Omental fat pad (tissue), 4 donors: Measurements from ENCODE around the gene XBP1. TPM values are rescaled to one million over a fixed set of nuclear protein-coding genes. Genes with fewer than 3 reads are reported as not detected.
"Not testable (repeated sequence)": the region's sequence is repeated elsewhere in the genome, so short reads cannot be mapped to it uniquely, and the experiment has no call there.

Experiments
- ATAC-seq: fragments of 150-250 bp; one replicate; pipeline ENCODE4 v1.9.1; 2016; ENCODE audit warnings: mild to moderate bottlenecking, moderate library complexity; ENCODE audit not compliant: low FRiP score
- DNase-seq: peaks from one replicate; pipeline ENCODE4 v3.0.0-alpha.2; 2019; ENCODE audit warnings: low spot score
- total RNA-seq, 4 donors: library from RNA; depleted of rRNA; stranded (reverse); fragments of >200 nt; gene quantifications; one replicate each; pipeline ENCODE4 v1.1.0, GENCODE V29; 2016
- TF ChIP-seq, protein P1 (sequence below), 3 donors: fragments of 450-650 bp; IDR thresholded peaks; one replicate each; pipeline ENCODE4 v1.5.1; 2016 to 2017; ENCODE audit warnings: antibody characterized with exemption in 3 of 3, mild to moderate bottlenecking in 3 of 3, moderate library complexity in 2 of 3

XBP1 gene
- total RNA-seq, 4 donors from 2014 or later = 208 to 343 (median 245) TPM

DNA sequence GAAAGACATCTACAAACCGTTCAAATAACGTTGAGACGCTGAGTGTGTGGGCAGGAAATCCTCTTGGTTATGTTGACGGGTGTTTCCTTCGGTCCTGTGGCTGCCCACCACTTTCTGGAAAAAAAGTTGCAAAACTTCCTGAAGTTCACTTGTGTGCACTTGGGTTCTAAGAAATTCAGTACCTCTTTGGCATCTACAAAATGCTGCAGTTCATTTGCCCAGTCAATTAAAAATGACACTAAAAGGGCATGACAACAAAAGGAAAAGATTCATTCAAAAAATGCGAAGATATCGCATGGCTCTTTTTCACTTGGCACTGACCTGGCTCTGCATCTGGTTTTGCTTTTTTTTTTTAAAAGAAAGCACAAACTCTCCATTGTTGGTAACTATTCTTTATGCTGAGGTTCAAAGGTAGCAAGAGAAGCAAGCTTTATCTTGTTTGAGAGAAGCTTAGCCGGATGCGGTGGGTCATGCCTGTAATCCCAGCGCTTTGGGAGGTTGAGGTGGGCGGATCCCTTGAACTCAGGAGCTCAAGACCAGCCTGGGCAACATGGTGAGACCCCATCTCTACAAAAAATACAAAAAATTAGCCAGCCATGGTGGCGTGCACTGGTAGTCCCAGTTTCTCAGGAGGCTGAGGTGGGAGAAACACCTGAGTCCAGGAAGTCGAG, 10.6 kb upstream of the XBP1 start:
- DNase-seq (no peak), ATAC-seq (peak; percentile 34)
- TF ChIP-seq, protein P1, sequence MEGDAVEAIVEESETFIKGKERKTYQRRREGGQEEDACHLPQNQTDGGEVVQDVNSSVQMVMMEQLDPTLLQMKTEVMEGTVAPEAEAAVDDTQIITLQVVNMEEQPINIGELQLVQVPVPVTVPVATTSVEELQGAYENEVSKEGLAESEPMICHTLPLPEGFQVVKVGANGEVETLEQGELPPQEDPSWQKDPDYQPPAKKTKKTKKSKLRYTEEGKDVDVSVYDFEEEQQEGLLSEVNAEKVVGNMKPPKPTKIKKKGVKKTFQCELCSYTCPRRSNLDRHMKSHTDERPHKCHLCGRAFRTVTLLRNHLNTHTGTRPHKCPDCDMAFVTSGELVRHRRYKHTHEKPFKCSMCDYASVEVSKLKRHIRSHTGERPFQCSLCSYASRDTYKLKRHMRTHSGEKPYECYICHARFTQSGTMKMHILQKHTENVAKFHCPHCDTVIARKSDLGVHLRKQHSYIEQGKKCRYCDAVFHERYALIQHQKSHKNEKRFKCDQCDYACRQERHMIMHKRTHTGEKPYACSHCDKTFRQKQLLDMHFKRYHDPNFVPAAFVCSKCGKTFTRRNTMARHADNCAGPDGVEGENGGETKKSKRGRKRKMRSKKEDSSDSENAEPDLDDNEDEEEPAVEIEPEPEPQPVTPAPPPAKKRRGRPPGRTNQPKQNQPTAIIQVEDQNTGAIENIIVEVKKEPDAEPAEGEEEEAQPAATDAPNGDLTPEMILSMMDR (IDR thresholded peaks at IDR 0.05) = no peak

DNA sequence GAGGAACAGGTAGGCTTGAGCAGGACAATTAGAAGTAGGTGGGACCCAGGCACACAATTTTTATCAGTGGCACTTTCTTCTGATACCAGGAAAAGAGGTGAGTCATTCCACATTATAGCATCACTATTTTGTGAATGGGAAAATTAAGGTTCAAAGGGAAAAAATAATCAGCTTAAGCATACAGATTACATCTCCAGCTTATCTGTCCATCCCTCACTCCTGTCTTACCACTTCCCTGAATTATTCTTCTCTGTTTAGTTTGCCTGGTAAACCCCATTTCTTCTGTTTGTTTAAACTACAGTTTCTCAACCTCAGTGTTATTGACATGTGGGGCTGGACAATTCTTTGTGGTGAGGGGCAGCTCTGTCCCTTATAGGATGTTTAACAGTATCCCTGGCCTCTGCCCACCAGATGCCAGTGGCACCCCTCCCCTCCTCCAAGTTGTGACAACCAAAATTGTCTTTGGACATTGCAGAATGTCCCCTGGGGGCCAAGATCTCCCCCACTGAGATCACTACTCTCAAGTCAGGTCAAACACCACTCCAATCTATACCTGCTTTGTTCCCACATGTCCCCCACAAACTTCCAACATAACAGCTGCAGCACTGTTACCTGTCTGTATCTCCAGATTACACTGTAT, 8.5 kb upstream of the XBP1 start:
- TF ChIP-seq, protein P1 (IDR thresholded peaks at IDR 0.05) = no peak
- ATAC-seq (no peak), DNase-seq (no peak)

DNA sequence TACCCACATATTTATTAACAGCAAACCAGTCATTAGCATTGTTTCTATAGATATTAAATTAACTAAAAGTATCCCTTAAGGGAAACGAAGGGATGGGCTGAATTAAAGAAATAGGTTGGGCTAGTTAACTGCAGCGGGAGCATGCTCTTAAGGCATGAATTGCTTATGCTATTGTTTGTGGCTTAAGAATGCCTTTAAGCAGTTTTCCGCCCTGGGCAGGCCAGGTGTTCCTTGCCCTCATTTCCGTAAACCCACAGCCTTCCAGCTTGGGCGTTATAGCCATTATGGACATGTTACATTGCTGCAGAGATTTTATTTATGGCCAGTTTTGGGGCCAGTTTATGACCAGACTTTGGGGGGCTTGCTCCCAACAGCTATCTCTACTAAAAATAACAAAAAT, 5.1 kb upstream of the XBP1 start:
- not testable (repeated sequence) for ATAC-seq, DNase-seq

DNA sequence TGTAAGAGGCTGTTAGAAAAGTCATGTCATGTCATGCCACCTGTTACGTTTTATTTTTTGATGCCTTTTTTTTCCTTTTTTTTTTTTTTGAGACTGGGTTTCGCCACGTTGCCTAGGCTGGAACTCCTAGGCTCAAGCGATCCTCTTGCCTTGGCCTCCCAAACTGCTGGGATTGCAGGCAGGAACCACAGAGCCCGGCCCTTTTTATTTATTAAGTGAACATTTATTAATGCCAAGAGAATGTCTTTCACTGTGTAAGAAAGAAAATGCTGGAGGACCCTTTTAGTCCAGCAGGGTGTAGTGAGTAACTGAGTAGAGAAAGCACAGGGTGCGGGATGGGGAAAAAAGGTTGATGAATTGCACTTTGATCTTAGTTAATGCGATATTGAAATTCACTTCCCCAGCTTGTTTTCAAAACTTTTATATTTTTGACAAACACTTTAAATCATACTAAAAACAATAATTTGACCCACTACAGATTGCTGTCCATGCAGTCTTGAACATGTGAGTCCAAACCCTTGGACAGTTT, 2.3 kb upstream of the XBP1 start:
- no peak for DNase-seq
- TF ChIP-seq, protein P1 (IDR thresholded peaks at IDR 0.05) = no peak
- ATAC-seq = no peak

DNA sequence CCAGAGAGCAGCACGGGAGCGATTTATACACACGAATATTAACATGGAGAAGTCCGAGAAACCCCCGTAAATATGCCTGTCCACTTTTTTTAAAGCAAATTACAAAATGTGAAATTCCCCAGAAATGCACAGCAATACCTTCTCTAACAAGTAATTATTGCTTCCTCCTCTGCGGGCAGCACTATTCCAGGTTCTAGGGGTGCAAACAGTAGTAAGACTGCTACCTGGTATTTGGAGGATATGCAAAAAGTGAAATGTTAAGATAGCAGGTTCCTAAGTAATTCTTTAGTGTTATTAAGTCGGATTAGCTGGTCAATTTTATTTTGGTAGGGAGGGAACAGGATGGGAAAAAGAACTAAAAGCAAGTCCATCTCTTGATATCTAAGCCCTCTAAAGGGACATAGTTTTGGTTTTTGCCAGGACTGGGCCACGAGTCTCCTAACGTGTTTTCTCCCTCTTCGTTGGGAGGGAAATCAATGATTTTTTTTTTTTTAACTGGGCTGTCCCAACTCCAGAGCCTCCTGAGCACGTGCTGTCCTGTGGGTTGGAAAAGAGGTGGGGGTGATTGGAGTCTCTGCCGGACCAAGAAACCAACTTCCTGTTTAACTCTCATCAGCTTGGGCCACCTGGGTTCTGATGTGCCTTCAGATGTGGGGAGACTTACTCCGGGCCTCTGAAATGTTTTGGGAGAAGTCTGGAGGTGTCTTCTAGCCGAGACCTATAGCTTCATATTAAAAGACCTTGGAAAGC, 1.7 kb upstream of the XBP1 start:
- DNase-seq = no peak
- TF ChIP-seq, protein P1 (IDR thresholded peaks at IDR 0.05) = no peak

DNA sequence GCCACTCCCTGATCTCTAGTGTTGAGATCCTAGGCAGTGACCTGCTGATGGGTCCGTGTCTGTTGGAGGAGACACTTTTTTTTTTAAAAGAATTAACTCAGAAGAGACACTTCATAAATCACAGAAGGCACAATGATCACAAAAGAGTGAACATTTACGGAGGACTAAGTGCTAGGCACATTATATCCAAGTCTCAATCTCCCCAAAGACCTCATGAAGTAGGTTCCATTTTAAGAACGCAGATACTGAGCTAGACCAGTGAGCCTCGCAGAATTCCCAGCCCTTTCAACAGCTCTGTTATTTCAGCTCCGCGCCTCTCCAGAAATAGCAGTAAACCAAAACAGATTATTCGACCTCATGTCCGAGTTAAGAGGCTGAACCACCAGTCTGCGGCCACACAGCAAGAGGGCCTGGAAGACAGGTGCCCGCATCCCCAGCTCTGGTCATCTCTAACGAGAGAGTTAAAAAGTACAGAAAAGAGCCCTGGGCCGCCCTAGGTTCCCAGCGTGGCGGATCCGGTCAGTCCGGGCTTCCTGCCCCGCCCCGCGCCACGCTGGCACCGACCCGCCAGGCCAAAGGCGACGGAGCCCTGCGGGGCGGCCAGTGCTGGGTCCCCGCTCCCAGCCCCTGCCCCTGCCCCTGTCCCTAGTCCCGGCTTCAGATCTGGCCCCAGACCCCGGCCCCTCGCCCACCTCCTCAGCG, 612 bp downstream of the XBP1 start:
- DNase-seq (no peak), ATAC-seq (peak; percentile 43)
- TF ChIP-seq, protein P1 (IDR thresholded peaks at IDR 0.05) = no peak

More for the DNA sequence above, 1.7 kb upstream of the XBP1 start:
- no peak for ATAC-seq
